ENCODE data around the gene ATRNL1. TPM values are rescaled to one million over a fixed set of nuclear protein-coding genes. Genes with fewer than 3 reads are reported as not detected.

Gene ATRNL1
- total and polyA plus RNA-seq, 2 experiments from 2014 or later = not detected

GRCh38 chr10:115606086-115606485 lies 512.9 kb downstream of the ATRNL1 start:
- Histone ChIP-seq H3K9me3 (ENCODE audit: low read depth) (no peaks in the 10 kb centered on the region), H3K4me1 (ENCODE audit: insufficient read depth) (no peaks in the 10 kb centered on the region), H4K20me1 (ENCODE audit: insufficient read depth) (no peaks in the 10 kb centered on the region), H3F3A (ENCODE audit: insufficient read depth) (no peaks in the 10 kb centered on the region), H3K9me2 (ENCODE audit: insufficient read depth) (no peaks in the 10 kb centered on the region; the same call in 1 of the 2 replicates), H3K9ac (no peak overlapping the region), H3K4me2 (ENCODE audit: unreplicated experiment) (no peak overlapping the region), H3K4me3 (no peak overlapping the region), H3K27me3 (replicated peaks; ENCODE audit: insufficient read depth) (no peaks in the 10 kb centered on the region), H2AFZ (no peak overlapping the region), H3K27ac (no peak overlapping the region), H3K36me3 (ENCODE audit: low read depth) (no peaks in the 10 kb centered on the region), H3K79me2 (ENCODE audit: insufficient read depth) (no peaks in the 10 kb centered on the region)
- TF ChIP-seq EZH2 (IDR thresholded peaks at IDR 0.05; ENCODE audit: insufficient read depth, poor library complexity, severe bottlenecking) = no peak
- TF ChIP-seq EZH2phosphoT487 (IDR thresholded peaks at IDR 0.05; ENCODE audit: insufficient read depth, low read depth) = no peak
- 0% methylated on average over 1 of the region's 1 CpG for WGBS, 2 experiments (ENCODE audit: low coverage in 1 of 2, low lambda C conversion rate in 2 of 2, missing lambda C conversion rate in 2 of 2)
- in situ Hi-C loops (cut with MboI) = no loop called here
- no peak for DNase-seq

DNA sequence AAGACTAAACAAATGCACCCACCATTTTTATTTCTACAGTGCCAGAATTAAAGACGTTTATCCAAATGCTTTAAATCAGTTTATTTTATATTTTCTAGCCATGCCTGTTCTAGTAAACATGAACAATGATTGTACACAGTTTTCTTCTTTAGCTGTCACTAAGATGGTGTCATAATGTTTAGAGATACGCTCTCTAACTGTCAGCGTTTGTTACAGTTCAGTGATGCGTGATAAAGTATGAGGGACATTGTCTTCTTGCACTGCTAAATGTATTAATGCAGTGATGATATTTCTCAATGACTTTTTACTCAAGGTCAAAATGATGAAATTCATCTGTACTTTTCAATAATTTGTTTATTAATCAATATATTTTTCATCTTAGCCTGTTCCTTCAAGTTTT lies 513.6 kb downstream of the ATRNL1 start:
- no peaks in the 10 kb centered on the region for H4K20me1 ChIP-seq (ENCODE audit: insufficient read depth)
- H3K9me2 ChIP-seq (ENCODE audit: insufficient read depth) = no peaks in the 10 kb centered on the region; the same call in 1 of the 2 replicates
- no peaks in the 10 kb centered on the region for H3K4me1 ChIP-seq (ENCODE audit: insufficient read depth)
- no peak overlapping the region for H3K9ac ChIP-seq
- no peaks in the 10 kb centered on the region for H3K9me3 ChIP-seq (ENCODE audit: low read depth)
- no peak overlapping the region for H3K27ac ChIP-seq
- TF ChIP-seq EZH2phosphoT487 (IDR thresholded peaks at IDR 0.05; ENCODE audit: insufficient read depth, low read depth) = no peak
- no peak for TF ChIP-seq EZH2 (IDR thresholded peaks at IDR 0.05; ENCODE audit: insufficient read depth, poor library complexity, severe bottlenecking)
- WGBS, 2 experiments (ENCODE audit: low coverage in 1 of 2, low lambda C conversion rate in 2 of 2, missing lambda C conversion rate in 2 of 2) = 12 to 20% methylated on average over 4 of the region's 4 CpGs
- no peak for DNase-seq
- H2AFZ ChIP-seq = no peak overlapping the region
- H3K36me3 ChIP-seq (ENCODE audit: low read depth) = no peaks in the 10 kb centered on the region
- H3K27me3 ChIP-seq (replicated peaks; ENCODE audit: insufficient read depth) = no peaks in the 10 kb centered on the region
- in situ Hi-C loops (cut with MboI) = no loop called here
- no peak overlapping the region for H3K4me2 ChIP-seq (ENCODE audit: unreplicated experiment)
- no peaks in the 10 kb centered on the region for H3F3A ChIP-seq (ENCODE audit: insufficient read depth)
- H3K79me2 ChIP-seq (ENCODE audit: insufficient read depth) = no peaks in the 10 kb centered on the region
- no peak overlapping the region for H3K4me3 ChIP-seq

DNA sequence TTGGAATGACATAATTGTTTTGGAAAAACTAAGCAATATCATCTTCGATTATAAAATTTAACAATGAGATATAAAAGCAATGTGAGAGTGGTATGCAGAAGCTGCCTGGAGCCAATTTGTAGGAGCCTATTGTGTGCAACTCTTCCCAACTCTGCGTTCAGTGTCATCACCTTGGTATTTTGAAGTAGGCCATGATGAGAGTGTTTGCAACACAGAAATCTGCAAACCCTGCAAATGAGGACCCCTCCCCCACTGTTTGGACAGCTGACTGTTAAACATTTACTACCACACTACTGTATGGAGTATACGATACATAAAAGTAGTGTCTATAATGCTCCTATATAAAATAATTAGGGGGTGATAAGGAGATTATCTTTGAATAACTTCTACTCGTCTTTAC lies 531.3 kb downstream of the ATRNL1 start:
- in situ Hi-C loops (cut with MboI) = no loop called here
- H3K4me2 ChIP-seq (ENCODE audit: unreplicated experiment) = no peak overlapping the region
- H3K9me3 ChIP-seq (ENCODE audit: low read depth) = no peaks in the 10 kb centered on the region
- no peaks in the 10 kb centered on the region for H3K36me3 ChIP-seq (ENCODE audit: low read depth)
- DNase-seq = no peak
- no peaks in the 10 kb centered on the region for H3K79me2 ChIP-seq (ENCODE audit: insufficient read depth)
- no peak overlapping the region for H3K27ac ChIP-seq
- TF ChIP-seq EZH2phosphoT487 (IDR thresholded peaks at IDR 0.05; ENCODE audit: insufficient read depth, low read depth) (no peak), EZH2 (IDR thresholded peaks at IDR 0.05; ENCODE audit: insufficient read depth, poor library complexity, severe bottlenecking) (no peak)
- no peak overlapping the region for H3K9ac ChIP-seq
- H3K4me3 ChIP-seq = no peak overlapping the region
- no peaks in the 10 kb centered on the region for H4K20me1 ChIP-seq (ENCODE audit: insufficient read depth)
- no peaks in the 10 kb centered on the region for H3K27me3 ChIP-seq (replicated peaks; ENCODE audit: insufficient read depth)
- no peaks in the 10 kb centered on the region for H3F3A ChIP-seq (ENCODE audit: insufficient read depth)
- 14 to 16% methylated on average over 4 of the region's 4 CpGs for WGBS, 2 experiments (ENCODE audit: low coverage in 1 of 2, low lambda C conversion rate in 2 of 2, missing lambda C conversion rate in 2 of 2)
- H2AFZ ChIP-seq = no peak overlapping the region
- H3K4me1 ChIP-seq (ENCODE audit: insufficient read depth) = no peaks in the 10 kb centered on the region
- no peaks in the 10 kb centered on the region for H3K9me2 ChIP-seq (ENCODE audit: insufficient read depth)

DNA sequence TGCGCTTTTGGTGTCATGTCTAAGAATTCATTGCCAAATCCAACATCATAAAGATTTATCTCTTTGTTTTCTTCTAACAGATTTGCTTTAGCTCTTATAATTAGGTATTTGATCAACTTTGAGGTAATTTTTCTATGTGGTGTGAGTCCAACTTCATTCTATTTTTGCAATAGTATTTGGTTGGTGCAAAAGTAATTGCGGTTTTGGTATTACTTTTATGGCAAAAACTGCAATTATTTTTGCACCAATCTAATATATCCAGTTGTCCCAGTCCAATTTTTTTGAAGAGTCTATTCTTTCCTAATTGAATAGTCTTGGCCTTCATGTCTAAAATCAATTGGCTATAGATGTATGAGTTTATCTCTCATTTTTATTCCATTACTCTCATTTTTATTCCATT lies 535.5 kb downstream of the ATRNL1 start:
- Histone ChIP-seq H3K4me3 (no peak overlapping the region), H3K9me2 (ENCODE audit: insufficient read depth) (no peaks in the 10 kb centered on the region), H3K9me3 (ENCODE audit: low read depth) (no peaks in the 10 kb centered on the region), H3K36me3 (ENCODE audit: low read depth) (no peaks in the 10 kb centered on the region), H3F3A (ENCODE audit: insufficient read depth) (no peaks in the 10 kb centered on the region), H3K79me2 (ENCODE audit: insufficient read depth) (no peaks in the 10 kb centered on the region), H3K4me2 (ENCODE audit: unreplicated experiment) (no peak overlapping the region), H3K9ac (no peak overlapping the region), H3K27ac (no peak overlapping the region), H2AFZ (no peak overlapping the region), H4K20me1 (ENCODE audit: insufficient read depth) (no peaks in the 10 kb centered on the region), H3K4me1 (ENCODE audit: insufficient read depth) (no peaks in the 10 kb centered on the region), H3K27me3 (replicated peaks; ENCODE audit: insufficient read depth) (no peaks in the 10 kb centered on the region)
- TF ChIP-seq EZH2 (IDR thresholded peaks at IDR 0.05; ENCODE audit: insufficient read depth, poor library complexity, severe bottlenecking) (no peak), EZH2phosphoT487 (IDR thresholded peaks at IDR 0.05; ENCODE audit: insufficient read depth, low read depth) (no peak)
- DNase-seq = no peak
- in situ Hi-C loops (cut with MboI) = no loop called here
- WGBS, 2 experiments (ENCODE audit: low coverage in 1 of 2, low lambda C conversion rate in 2 of 2, missing lambda C conversion rate in 2 of 2) = 47 to 49% methylated on average over 2 of the region's 2 CpGs

DNA sequence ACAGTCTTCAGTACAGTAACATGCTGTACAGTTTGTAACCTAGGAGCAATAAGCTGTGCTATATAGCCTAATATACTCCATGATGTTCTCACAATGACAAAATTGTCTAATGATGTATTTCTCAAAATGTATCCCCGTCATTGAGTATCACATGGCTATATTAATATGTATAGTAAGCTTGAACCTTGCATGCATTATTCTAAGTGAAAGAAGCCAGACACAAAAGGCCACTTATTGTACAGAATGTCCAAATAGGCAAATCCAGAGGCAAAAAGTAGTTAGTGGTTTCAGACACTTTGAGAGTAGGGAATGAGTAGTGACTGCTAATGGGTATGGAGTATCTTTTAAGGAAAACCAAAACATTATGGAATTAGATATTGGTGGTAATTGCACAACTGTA lies 545.1 kb downstream of the ATRNL1 start:
- H3F3A ChIP-seq (ENCODE audit: insufficient read depth) = no peaks in the 10 kb centered on the region
- no peaks in the 10 kb centered on the region for H4K20me1 ChIP-seq (ENCODE audit: insufficient read depth)
- no peak for DNase-seq
- H3K9ac ChIP-seq = no peak overlapping the region
- H3K9me2 ChIP-seq (ENCODE audit: insufficient read depth) = no peaks in the 10 kb centered on the region
- H2AFZ ChIP-seq = no peak overlapping the region
- no peak for TF ChIP-seq EZH2phosphoT487 (IDR thresholded peaks at IDR 0.05; ENCODE audit: insufficient read depth, low read depth)
- TF ChIP-seq EZH2 (IDR thresholded peaks at IDR 0.05; ENCODE audit: insufficient read depth, poor library complexity, severe bottlenecking) = no peak
- no peaks in the 10 kb centered on the region for H3K36me3 ChIP-seq (ENCODE audit: low read depth)
- no peak overlapping the region for H3K4me2 ChIP-seq (ENCODE audit: unreplicated experiment)
- no peaks in the 10 kb centered on the region for H3K9me3 ChIP-seq (ENCODE audit: low read depth)
- H3K27me3 ChIP-seq (replicated peaks; ENCODE audit: insufficient read depth) = no peaks in the 10 kb centered on the region
- no peak overlapping the region for H3K27ac ChIP-seq
- H3K4me3 ChIP-seq = no peak overlapping the region
- 8 to 19% methylated on average over 1 of the region's 1 CpG for WGBS, 2 experiments (ENCODE audit: low coverage in 1 of 2, low lambda C conversion rate in 2 of 2, missing lambda C conversion rate in 2 of 2)
- no peaks in the 10 kb centered on the region for H3K4me1 ChIP-seq (ENCODE audit: insufficient read depth)
- in situ Hi-C loops (cut with MboI) = no loop called here
- no peaks in the 10 kb centered on the region for H3K79me2 ChIP-seq (ENCODE audit: insufficient read depth)
